ENCODE data around the gene EXOG.

GRCh38 chr3:38543586-38543985 lies 47.4 kb downstream of the EXOG start:
- TF ChIP-seq CTCF (IDR thresholded peaks at IDR 0.05) (no peak), POLR2A (IDR thresholded peaks at IDR 0.05) (no peak)

Measured in lower leg skin (tissue), 3 donors.